ENCODE data around the gene GGT1.
"Not testable (repeated sequence)": the region's sequence is repeated elsewhere in the genome, so short reads cannot be mapped to it uniquely, and the experiment has no call there.

GGT1 gene

GRCh38 chr22:24602847-24603769 is at the start of gene GGT1:
TSS of gene GGT1 (plus strand) at chr22:24603193. CDS start at chr22:24611082, 7,889 bp downstream.
- not testable (repeated sequence) for DNase-seq

DNA sequence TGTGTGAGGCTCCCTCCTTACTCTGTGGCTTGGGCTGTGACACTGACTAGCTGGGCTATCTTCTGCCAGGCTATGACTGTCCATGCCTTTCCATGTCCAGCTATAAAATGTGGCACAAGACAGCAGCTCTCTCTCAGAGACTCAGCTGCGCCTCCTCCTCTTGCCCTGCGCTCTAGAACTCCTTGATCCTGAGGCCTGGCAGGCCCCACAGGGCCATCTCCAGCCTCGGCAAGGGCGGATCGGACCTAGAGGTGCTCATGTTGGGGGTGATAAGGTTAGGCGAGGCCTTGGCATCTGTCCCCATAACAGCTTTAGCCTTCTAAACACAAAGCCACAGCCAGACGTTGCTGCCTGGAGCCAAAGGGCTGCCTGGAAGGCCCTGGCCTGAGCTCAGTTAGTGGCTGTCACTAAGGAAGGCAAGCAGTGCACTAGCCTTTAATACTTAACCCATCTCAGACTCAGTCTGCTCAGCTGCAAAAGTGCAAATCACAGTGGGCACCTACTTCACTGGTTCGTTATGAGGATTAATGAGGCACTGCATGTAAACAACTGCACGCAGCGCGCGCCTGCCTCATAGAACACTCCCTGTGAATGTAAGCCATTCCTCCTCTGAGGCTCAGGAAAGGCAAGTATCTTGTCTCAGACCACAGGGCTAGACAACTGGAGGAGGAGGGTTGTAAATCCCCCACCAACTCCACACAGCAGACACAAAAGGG is 49.2 kb upstream of the GGT1 start:
- no peak for DNase-seq

- DNase-seq, result peak; percentile 55
Observed at GRCh38 chr22:24554313-24555164, 48.5 kb upstream of the GGT1 start, which contains the start of gene GUCD1. TSS of gene GUCD1 (minus strand) at chr22:24555138. CDS start at chr22:24554991, 147 bp downstream.

GRCh38 chr22:24555165-24556039 is 47.6 kb upstream of the GGT1 start, which contains the start of gene SNRPD3:
TSS of gene SNRPD3 (plus strand) at chr22:24555999. CDS start at chr22:24557675, 1,676 bp downstream.
- peak; percentile 99 for DNase-seq

DNA sequence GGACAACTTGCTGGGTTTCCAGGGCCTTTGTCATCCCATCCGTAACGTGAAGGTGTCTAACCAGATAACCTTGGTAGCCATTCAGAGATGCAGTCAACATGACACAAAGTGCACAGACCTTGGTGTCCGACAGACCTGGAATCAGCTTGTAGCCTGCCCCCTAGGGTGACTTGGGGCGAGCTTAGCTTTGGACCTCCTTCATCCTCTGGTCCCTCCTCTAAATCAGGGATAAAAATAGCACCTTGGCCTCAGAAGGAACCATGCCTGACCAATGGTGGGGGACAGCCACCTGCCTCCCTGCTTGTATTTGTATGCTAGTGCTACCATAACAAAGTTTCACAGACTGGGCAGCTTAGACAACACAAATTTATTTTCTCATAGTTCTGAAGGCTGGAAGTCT is 43.5 kb upstream of the GGT1 start:
- no peak for DNase-seq

DNA sequence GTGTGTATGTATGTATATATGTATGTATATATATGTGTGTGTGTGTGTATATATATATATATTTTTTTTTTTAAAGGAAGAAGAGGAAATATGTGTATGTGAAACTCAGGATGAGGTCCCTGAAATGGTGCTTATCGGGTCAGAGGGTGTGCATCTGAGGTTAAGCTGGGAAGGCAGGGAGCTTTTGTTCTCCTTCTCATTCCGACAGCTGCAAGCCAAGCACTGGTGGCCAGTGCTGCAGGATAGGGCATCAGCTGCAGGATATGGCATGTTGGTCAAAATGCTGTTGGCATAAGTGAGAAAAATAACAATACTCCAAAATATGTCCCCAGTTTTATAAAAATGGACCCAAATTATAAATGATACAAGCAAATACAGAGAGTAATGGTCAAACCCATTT is 39.7 kb upstream of the GGT1 start:
- no peak for DNase-seq

DNA sequence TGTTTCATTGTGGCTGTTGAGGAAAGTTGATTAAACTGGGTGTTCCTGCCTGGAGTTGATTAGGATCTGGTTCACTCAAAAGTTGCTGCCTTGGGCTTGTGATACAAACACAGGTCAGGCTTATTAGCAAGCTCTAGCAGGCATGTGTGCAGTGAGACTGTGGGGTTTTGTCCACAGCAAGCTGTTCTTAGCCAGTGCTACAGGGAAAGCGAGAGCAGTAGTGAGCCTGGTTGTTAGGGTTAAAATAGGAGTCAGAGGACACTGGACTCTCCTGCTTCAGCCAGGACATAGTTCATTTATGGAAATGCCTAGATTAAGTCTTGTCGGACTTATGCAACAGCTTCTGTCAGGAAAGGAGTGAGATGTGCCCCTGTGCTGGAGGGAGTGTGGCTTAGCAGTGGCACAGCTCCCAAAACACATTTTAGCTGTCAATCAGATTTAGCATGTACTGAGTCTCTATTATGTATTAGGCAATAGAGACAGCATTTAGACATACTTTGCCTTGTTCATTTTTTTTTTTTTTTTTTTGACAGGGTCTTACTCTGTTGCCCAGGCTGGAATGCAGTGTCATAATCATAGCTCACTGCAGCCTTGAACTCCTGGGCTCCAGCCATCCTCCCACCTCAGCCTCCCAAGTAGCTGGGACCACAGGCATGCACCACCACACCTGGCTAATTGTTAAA is 38.5 kb upstream of the GGT1 start:
- no peak for DNase-seq

DNA sequence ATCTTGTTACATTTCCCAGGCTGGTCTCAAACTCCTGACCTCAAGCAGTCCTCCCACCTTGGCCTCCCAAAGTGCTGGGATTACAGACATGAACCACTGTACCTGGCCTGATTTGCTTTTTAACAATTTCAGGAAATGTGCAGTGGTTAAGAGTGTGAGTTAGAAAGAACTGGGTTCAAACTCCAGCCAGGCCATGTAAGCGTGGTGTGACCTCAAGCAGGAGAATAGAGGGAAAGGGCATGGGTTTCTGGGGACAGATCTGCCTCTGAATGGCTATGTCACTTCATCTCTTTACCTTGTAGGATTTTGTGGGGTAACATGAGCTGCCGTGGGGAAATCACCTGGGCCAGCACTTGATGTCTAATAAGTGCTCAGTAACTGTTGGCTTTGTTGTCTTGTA is 37.9 kb upstream of the GGT1 start:
- no peak for DNase-seq

- no peak for DNase-seq
Observed at GRCh38 chr22:24566899-24567511, 36.0 kb upstream of the GGT1 start.

- DNase-seq, result no peak
Observed at GRCh38 chr22:24567668-24568067, 35.3 kb upstream of the GGT1 start.

DNA sequence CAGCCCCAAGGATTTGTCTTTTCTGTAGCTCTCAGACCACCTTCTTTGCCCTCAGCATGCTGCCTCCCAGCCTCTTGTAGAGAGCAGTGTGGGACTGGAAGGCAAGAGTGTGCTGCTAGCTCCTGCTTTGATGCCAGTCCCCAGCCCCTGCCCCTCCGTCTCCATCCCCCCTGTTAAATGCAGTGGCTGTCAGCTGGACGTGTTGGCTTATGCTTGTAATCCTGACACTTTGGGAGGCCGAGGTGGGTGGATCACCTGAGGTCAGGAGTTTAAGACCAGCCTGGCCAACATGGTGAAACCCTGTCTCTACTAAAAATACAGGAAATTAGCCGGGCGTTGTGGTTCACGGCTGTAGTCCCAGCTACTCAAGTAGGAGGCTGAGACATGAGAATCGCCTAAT is 31.7 kb upstream of the GGT1 start:
- DNase-seq, result no peak

GRCh38 chr22:24576778-24577177 is 26.2 kb upstream of the GGT1 start:
- DNase-seq, result peak; percentile 40

GRCh38 chr22:24578355-24579257 is 24.4 kb upstream of the GGT1 start:
- no peak for DNase-seq

GRCh38 chr22:24579258-24579601 is 23.8 kb upstream of the GGT1 start:
- DNase-seq, result no peak

DNA sequence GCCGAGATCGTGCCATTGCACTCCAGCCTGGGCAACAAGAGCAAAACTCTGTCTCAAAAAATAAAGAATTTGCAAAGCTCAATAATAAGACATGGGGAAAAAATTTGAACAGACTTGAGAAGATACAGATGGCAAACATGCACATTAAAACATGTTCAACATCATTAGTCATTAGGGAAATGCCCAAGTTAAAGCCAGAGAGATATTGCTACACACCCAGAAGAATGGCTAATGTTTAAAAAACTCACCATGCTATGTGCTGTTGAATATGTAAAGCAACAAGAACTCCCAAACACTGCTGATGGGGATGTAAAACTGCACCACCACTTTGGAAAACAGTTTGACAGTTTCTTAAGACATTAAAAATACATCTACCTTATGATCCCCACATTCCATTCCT is 22.7 kb upstream of the GGT1 start:
- DNase-seq, result peak; percentile 40

GRCh38 chr22:24582056-24582814 is 20.8 kb upstream of the GGT1 start:
- no peak for DNase-seq

- DNase-seq, result no peak
Observed at GRCh38 chr22:24583221-24584165, 19.5 kb upstream of the GGT1 start.

Measured in inflammatory macrophage treated with lipopolysaccharide for 4 hours (primary cell).